ENCODE measurements around the gene C22orf15. TPM values are rescaled to one million over a fixed set of nuclear protein-coding genes. Genes with fewer than 3 reads are reported as not detected.

Gene C22orf15
- total and polyA plus RNA-seq, 2 of the 8 experiments (the other 6 are each of a cell fraction or from before 2014, with no cell fraction given): 4.2 to 4.9 TPM

GRCh38 chr22:23782703-23783102 is 19.9 kb downstream of the C22orf15 start:
- Histone ChIP-seq H4K20me1 (replicated peaks in 1 of 2; ENCODE audit: control insufficient read depth in 1 of 2, insufficient read depth in 2 of 2, low read length in 2 of 2) (peaks cover 0 to 2% of the 10 kb centered on the region in 2 experiments), H3K27ac (ENCODE audit: low read depth, low read length) (no peak overlapping the region), H3K79me1 (ENCODE audit: low read depth, low read length) (no peaks in the 10 kb centered on the region; the same call in 1 of the 2 replicates), H4K91ac (replicated peaks; ENCODE audit: insufficient read length, low read length) (no peak overlapping the region), H2BK120ac (replicated peaks; ENCODE audit: low read depth, low read length) (no peak overlapping the region), H4K5ac (ENCODE audit: insufficient read length, low read depth, low read length) (no peak overlapping the region), H3K79me2 (ENCODE audit: control insufficient read depth in 1 of 2, insufficient read depth in 2 of 2, low read length in 2 of 2) (peaks cover 3% of the 10 kb centered on the region in 2 experiments), H2BK15ac (ENCODE audit: low read length) (no peak overlapping the region), H3K36me3 (ENCODE audit: control insufficient read depth in 2 of 4, insufficient read depth in 4 of 4, low read length in 3 of 4) (no peaks in the 10 kb centered on the region), H3K14ac (ENCODE audit: insufficient read length) (no peak overlapping the region), H3K56ac (replicated peaks; ENCODE audit: insufficient read length, low read depth, low read length) (no peak overlapping the region), H2BK20ac (ENCODE audit: low read length) (no peak overlapping the region), H2AK5ac (ENCODE audit: low read depth, low read length) (no peak overlapping the region), H2BK12ac (ENCODE audit: low read depth, low read length) (no peak overlapping the region), H3K4me3 (ENCODE audit: extremely low read depth in 1 of 4, insufficient read depth in 2 of 4, low read depth in 3 of 4, low read length in 4 of 4) (no peak overlapping the region), H2AFZ (ENCODE audit: low read length) (no peak overlapping the region), H3K4ac (replicated peaks; ENCODE audit: insufficient read length, low read depth, low read length) (no peak overlapping the region), H3K4me2 (ENCODE audit: insufficient read depth in 1 of 2, low read depth in 2 of 2, low read length in 2 of 2) (no peak overlapping the region), H3K23ac (ENCODE audit: insufficient read length) (no peak overlapping the region), H3K9me3 (ENCODE audit: insufficient read depth in 2 of 2, low read depth in 1 of 2, low read length in 1 of 2) (no peaks in the 10 kb centered on the region), H3K27me3 (replicated peaks in 1 of 4; ENCODE audit: control insufficient read depth in 3 of 4, extremely low read depth in 1 of 4, insufficient read depth in 3 of 4, low read length in 3 of 4) (no peaks in the 10 kb centered on the region), H3K4me1 (replicated peaks in 1 of 4; ENCODE audit: control insufficient read depth in 3 of 4, insufficient read depth in 4 of 4, low read length in 3 of 4) (peaks cover 0 to 10% (median 4%) of the 10 kb centered on the region in 4 experiments; a peak in 3 of 7 replicates), H3K9ac (replicated peaks in 1 of 4; ENCODE audit: extremely low read depth in 1 of 4, low read depth in 3 of 4, low read length in 3 of 4) (no peak overlapping the region), H4K8ac (ENCODE audit: extremely low read depth, insufficient read depth, low read length) (no peak overlapping the region), H3K23me2 (ENCODE audit: low read depth, low read length) (peaks cover 3% of the 10 kb centered on the region; the same call in 1 of the 2 replicates), H2BK5ac (ENCODE audit: low read depth, low read length) (no peak overlapping the region), H3K18ac (ENCODE audit: extremely low read depth, low read length) (no peak overlapping the region)
- 82% methylated on average over 1 of the region's 1 CpG; no CpG with 5 or more reads in 1 of the 2 experiments for WGBS, 2 experiments (ENCODE audit: extremely low coverage in 1 of 2, insufficient coverage in 1 of 2, insufficient read length in 1 of 2, insufficient replicate concordance in 2 of 2, low coverage in 1 of 2, low lambda C conversion rate in 2 of 2, missing lambda C conversion rate in 1 of 2)
- TF ChIP-seq EZH2 (IDR thresholded peaks at IDR 0.05; ENCODE audit: low read depth, low read length, severe bottlenecking) (no peak), E2F6 (IDR thresholded peaks at IDR 0.05) (no peak)
- ChIA-PET POLR2A (ENCODE audit: partially characterized antibody) (interaction anchor here (2.0 kb wide), 1 partner anchor 10 kb away, joined by 5 read pairs; the partner anchor contains the start of gene MMP11), CTCF (ENCODE audit: partially characterized antibody) (interaction anchor here (0.7 to 0.8 kb wide), 2 partner anchors 62 to 97 kb away, joined by 3 read pairs; no protein-coding TSS in a partner anchor)
- DNase-seq (ENCODE audit: low read depth in 1 of 2, low spot score in 2 of 2) (no peak), FAIRE-seq (no peak)

All from H1 (cell line).